Upper lobe of left lung (tissue), 6 donors: ENCODE results near the gene CDC45. TPM values are rescaled to one million over a fixed set of nuclear protein-coding genes. Genes with fewer than 3 reads are reported as not detected.

Source experiments
- ATAC-seq, 2 donors: fragments of 200-7000 bp; cut with Tn5 transposase; one replicate each; pipeline ENCODE4 v1.9.1; 2022; ENCODE audit warnings: mild to moderate bottlenecking in 2 of 2, moderate library complexity in 2 of 2; ENCODE audit not compliant: low FRiP score in 2 of 2
- DNase-seq, 2 donors: peaks; one replicate each; pipeline ENCODE4 v3.0.0-alpha.2; 2019 to 2020
- H3K27ac ChIP-seq, 4 donors: fragments of 200-600 bp; sonication (generic); one replicate each; pipeline ENCODE4 v1.5.1; 2016 to 2019
- H3K27me3 ChIP-seq, 4 donors: fragments of 200-600 bp; sonication (generic); one replicate each; pipeline ENCODE4 v1.5.1; 2017 to 2019
- H3K36me3 ChIP-seq, 4 donors: fragments of 200-600 bp; sonication (generic); one replicate each; pipeline ENCODE4 v1.5.1; 2016 to 2019
- H3K4me1 ChIP-seq, 4 donors: fragments of 200-600 bp; sonication (generic); one replicate each; pipeline ENCODE4 v1.5.1; 2018 to 2019
- H3K4me3 ChIP-seq, 4 donors: fragments of 200-600 bp; sonication (generic); one replicate each; pipeline ENCODE4 v1.5.1; 2017 to 2019; ENCODE audit warnings: mild to moderate bottlenecking in 2 of 4, moderate library complexity in 1 of 4
- H3K9me3 ChIP-seq, 4 donors: fragments of 200-600 bp; sonication (generic); one replicate each; pipeline ENCODE4 v1.5.1; 2018 to 2019
- EP300 ChIP-seq, 4 donors: sonication (generic); formaldehyde crosslinking; IDR thresholded peaks; one replicate each; pipeline ENCODE4 v1.5.1; 2017; ENCODE audit warnings: antibody characterized with exemption in 4 of 4, control low read depth in 2 of 4
- POLR2A ChIP-seq, 4 donors: fragments of 450-650 bp; IDR thresholded peaks; one replicate each; pipeline ENCODE4 v1.5.1; 2016 to 2017; ENCODE audit warnings: antibody characterized with exemption in 4 of 4, mild to moderate bottlenecking in 2 of 4
- POLR2AphosphoS5 ChIP-seq, 2 donors: sonication (generic); formaldehyde crosslinking; IDR thresholded peaks; one replicate each; pipeline ENCODE4 v1.5.1; 2017; ENCODE audit warnings: antibody characterized with exemption in 2 of 2
- WGBS, 2 donors: methylation state at CpG; one replicate each; pipeline ENCODE4 v1.1.5; 2017 to 2018; 5-methylcytosine and 5-hydroxymethylcytosine counted together
- total RNA-seq, 6 donors: library from RNA; depleted of rRNA in 4 of 6; stranded (reverse); fragments of >200 nt in 4 of 6; gene quantifications; one replicate each; pipeline versions ENCODE4 v1.1.0 to v1.2.1, GENCODE V29; 2016 to 2021
- TF ChIP-seq, protein P1 (sequence below), 6 experiments: fragments of 450-650 bp in 4 of 6; fragments of 200-600 bp in 2 of 6; sonication (generic) in 2 of 6; IDR thresholded peaks; one replicate each; pipeline ENCODE4 v1.5.1; 2016 to 2019; ENCODE audit warnings: antibody characterized with exemption in 6 of 6
- donor health status: DM: no; HTN: no; CAD: no; lungs with moderate emphysema.
- donor health status: DM: no; HTN: yes; CAD: no; lungs with severe emphysema.

CDC45 gene
- total RNA-seq, 6 donors from 2014 or later, result 0.44 to 3.2 (median 1.8) TPM; not detected in 1

DNA sequence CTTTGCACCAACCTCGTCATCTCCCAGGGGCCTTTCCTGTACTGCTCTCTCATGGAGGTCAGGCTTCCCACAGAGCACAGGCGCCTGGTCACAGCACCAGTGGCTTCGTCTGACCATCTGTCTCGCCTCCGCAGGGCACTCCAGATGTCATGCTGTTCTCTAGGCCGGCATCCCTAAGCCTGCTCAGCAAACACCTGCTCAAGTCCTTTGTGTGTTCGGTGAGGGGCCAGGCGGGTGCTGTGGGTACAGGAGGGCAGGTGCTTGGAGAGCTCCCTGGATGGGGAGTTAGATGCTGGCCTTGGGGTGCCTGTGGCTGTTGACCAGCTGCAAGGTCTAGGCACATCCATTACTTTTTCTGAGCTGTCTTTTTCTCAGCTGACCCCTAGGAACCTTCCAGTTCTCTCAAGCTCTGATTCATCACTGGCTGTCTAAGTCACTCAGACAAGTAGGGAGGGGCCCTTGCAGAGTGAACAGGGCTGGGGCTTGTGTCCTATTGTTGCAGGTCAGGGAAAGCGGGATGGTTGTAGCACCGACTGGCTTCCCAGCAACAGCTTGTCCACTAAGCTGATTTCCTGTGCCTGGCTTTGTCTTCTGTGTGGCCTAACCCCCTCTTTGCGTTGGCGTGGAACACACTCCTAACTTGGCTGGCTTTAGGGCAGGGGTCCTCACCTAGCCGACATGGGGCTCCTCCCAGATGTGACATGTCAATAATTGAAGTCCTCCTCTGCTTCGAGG, 35.3 kb downstream of the CDC45 start:
- Histone ChIP-seq H3K27me3 (no peaks in the 10 kb centered on the region), H3K27ac (no peak overlapping the region), H3K9me3 (no peaks in the 10 kb centered on the region), H3K4me3 (no peak overlapping the region), H3K4me1 (no peaks in the 10 kb centered on the region), H3K36me3 (no peaks in the 10 kb centered on the region)
- DNase-seq (no peak), ATAC-seq (no peak)
- TF ChIP-seq EP300 (IDR thresholded peaks at IDR 0.05) (no peak), POLR2AphosphoS5 (IDR thresholded peaks at IDR 0.05) (no peak), POLR2A (IDR thresholded peaks at IDR 0.05) (no peak)
- TF ChIP-seq, protein P1, sequence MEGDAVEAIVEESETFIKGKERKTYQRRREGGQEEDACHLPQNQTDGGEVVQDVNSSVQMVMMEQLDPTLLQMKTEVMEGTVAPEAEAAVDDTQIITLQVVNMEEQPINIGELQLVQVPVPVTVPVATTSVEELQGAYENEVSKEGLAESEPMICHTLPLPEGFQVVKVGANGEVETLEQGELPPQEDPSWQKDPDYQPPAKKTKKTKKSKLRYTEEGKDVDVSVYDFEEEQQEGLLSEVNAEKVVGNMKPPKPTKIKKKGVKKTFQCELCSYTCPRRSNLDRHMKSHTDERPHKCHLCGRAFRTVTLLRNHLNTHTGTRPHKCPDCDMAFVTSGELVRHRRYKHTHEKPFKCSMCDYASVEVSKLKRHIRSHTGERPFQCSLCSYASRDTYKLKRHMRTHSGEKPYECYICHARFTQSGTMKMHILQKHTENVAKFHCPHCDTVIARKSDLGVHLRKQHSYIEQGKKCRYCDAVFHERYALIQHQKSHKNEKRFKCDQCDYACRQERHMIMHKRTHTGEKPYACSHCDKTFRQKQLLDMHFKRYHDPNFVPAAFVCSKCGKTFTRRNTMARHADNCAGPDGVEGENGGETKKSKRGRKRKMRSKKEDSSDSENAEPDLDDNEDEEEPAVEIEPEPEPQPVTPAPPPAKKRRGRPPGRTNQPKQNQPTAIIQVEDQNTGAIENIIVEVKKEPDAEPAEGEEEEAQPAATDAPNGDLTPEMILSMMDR (IDR thresholded peaks at IDR 0.05), result no peak
- WGBS, 2 donors, result 89 to 90% methylated on average over 13 to 14 of the region's 14 CpGs

DNA sequence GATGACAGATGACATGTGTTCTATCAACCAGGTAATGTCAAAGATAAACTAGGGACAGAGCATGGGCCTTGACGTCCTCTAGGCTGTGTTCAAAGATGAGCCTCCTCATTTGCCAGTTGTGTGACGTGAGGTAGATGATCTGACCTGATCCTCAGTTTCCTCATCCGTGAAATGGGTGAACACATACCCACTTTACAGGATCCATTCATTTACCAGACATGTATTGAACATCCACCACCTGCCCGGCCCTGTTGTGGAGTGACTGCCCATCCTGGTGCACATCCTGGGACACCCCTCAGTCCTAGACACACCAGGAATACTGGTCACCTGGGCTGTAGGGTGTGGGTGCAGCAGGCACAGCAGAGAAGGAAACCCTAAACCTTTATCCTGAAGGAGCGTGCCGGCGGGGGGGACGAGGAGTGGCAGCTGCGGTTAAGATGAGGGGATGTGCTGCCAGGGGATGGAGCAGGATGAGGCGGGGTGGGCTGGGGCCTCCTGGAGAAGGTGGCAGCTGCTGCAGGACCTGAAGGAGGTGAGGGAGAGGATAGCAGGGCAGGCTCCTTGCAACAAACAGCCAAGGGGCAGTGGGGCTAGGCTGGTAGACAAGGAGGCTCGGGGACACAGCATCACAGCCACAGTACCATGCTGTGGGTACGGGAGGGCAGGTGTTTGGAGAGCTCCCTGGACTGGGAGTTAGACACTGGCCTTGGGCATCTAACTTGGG, 36.1 kb downstream of the CDC45 start:
- H3K36me3 ChIP-seq, result peaks cover 0 to 5% (median 0%) of the 10 kb centered on the region in 4 donors
- H3K4me3 ChIP-seq, result no peak overlapping the region
- no peaks in the 10 kb centered on the region for H3K27me3 ChIP-seq
- no peaks in the 10 kb centered on the region for H3K9me3 ChIP-seq
- TF ChIP-seq POLR2AphosphoS5 (IDR thresholded peaks at IDR 0.05), result no peak
- TF ChIP-seq POLR2A (IDR thresholded peaks at IDR 0.05), result no peak
- TF ChIP-seq, protein P1 (IDR thresholded peaks at IDR 0.05), result no peak
- no peak for TF ChIP-seq EP300 (IDR thresholded peaks at IDR 0.05)
- ATAC-seq (no peak), DNase-seq (no peak)
- no peak overlapping the region for H3K27ac ChIP-seq
- no peaks in the 10 kb centered on the region for H3K4me1 ChIP-seq
- 94 to 95% methylated on average over 10 to 12 of the region's 12 CpGs for WGBS, 2 donors

DNA sequence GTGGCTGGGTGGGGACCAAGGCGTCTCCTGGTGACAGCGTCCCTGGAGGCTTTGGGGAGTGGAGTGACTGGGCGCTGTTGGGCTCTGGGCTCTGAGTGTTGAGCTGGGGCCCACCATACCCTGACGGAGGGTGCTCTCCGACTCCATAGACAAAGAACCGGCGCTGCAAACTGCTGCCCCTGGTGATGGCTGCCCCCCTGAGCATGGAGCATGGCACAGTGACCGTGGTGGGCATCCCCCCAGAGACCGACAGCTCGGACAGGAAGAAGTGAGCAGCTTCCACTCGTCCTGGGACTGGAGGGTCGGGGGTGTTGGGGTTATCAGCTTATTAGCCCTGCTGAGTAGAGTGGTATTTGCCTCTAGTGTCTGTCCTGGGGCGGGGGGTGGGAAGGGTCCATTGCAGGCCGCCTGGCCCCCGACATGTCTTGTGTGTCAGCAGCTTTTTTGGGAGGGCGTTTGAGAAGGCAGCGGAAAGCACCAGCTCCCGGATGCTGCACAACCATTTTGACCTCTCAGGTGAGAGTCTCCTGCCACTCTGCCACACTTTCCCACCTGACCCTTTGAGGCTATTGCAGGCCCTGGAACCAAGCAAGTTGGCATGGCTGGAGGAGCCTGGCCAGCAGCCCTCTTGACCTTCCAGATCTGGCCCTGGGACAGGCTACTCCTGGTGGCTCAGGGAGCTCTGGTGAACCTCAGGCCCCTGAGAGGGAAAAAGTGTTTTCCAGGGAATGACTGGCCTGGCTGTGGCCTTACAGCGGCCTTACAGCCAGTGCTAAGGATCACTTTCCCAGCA, 36.9 kb downstream of the CDC45 start:
- TF ChIP-seq, protein P1 (IDR thresholded peaks at IDR 0.05), result no peak
- TF ChIP-seq POLR2A (IDR thresholded peaks at IDR 0.05) (no peak), POLR2AphosphoS5 (IDR thresholded peaks at IDR 0.05) (no peak), EP300 (IDR thresholded peaks at IDR 0.05) (no peak)
- Histone ChIP-seq H3K4me3 (no peak overlapping the region), H3K27ac (no peak overlapping the region), H3K27me3 (no peaks in the 10 kb centered on the region), H3K36me3 (peaks cover 0 to 13% (median under 1%) of the 10 kb centered on the region in 4 donors), H3K9me3 (no peaks in the 10 kb centered on the region), H3K4me1 (no peaks in the 10 kb centered on the region)
- 94 to 97% methylated on average over 7 to 19 of the region's 19 CpGs for WGBS, 2 donors
- no peak for ATAC-seq
- no peak for DNase-seq

DNA sequence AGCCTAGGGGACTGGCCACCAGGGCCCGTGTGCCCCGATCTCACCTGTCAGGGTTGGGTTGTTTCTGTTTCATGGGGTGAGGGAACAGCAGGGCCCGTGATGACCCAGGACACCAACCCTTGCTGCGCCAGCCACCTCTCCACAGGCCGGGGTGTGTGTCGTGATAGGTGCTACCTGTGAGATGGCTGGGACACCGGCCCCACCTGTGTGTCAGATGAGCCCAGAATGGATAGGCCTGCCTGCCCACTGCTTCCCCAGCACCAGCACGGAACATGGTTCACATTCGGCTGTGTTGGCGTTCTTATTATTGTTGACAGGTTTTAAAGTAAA, 37.4 kb downstream of the CDC45 start:
- Histone ChIP-seq H3K27ac (no peak overlapping the region), H3K36me3 (peaks cover 0 to 18% (median 3%) of the 10 kb centered on the region in 4 donors), H3K4me3 (no peak overlapping the region), H3K9me3 (no peaks in the 10 kb centered on the region), H3K27me3 (no peaks in the 10 kb centered on the region), H3K4me1 (no peaks in the 10 kb centered on the region)
- TF ChIP-seq POLR2A (IDR thresholded peaks at IDR 0.05), result no peak
- TF ChIP-seq EP300 (IDR thresholded peaks at IDR 0.05), result no peak
- no peak for TF ChIP-seq POLR2AphosphoS5 (IDR thresholded peaks at IDR 0.05)
- TF ChIP-seq, protein P1 (IDR thresholded peaks at IDR 0.05), result no peak
- DNase-seq, result no peak
- WGBS, 2 donors, result 93 to 97% methylated on average over 6 to 10 of the region's 10 CpGs
- no peak for ATAC-seq
